ENCODE results near the gene SEMA3C.

SEMA3C gene

DNA sequence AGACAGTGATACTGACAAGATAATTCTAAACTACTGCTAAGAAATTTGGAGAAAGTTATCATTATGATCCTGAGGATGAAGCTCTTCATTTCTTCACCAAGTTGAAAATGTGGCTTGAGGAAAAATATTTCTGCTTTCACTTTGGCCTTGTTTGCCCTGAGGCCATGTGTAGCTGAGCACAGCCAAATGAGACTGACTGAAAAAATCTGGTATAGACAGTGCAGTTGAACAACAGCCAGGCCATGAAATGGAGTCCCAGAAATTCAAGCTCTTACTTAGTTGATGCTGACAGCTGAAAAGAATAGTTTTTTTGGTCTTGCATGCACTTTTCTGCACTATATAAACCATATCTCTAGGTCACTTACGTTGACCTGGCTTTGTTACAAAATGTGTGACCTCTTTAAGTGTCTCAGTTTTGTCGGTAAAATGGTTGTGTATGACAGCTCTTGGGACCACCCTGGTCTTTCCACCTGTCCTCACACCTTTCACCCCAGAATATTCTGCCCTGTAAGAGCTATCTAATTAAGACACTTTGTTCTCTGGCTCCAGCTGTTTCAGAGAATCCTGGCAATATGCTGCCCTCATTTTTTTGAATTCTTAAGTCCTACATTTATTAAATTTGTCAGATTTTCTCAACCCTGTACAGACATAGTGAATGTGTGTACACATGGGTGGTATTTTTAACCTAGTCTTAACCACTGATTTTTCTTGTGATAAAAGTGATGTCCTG, 189.1 kb downstream of the SEMA3C start:
- DNase-seq, result no peak

DNA sequence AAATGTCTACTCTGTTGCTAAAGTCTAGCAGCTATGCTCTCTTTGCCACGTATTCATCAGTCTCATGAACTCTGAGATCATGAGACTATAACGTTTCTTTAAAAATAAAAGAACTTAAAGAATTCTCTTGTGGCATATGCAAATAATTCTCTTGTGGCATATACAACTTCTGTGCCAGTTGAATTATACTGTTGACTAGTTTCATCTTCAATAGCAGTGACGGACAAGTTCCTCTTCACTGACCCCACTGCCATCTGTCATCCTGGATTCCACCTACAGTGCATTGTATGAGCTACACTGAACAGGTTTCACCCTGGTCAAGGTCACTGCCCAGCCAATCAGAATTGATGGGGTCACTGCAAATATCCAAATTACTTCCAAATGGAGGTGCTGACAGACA, 192.2 kb downstream of the SEMA3C start:
- no peak for DNase-seq

DNA sequence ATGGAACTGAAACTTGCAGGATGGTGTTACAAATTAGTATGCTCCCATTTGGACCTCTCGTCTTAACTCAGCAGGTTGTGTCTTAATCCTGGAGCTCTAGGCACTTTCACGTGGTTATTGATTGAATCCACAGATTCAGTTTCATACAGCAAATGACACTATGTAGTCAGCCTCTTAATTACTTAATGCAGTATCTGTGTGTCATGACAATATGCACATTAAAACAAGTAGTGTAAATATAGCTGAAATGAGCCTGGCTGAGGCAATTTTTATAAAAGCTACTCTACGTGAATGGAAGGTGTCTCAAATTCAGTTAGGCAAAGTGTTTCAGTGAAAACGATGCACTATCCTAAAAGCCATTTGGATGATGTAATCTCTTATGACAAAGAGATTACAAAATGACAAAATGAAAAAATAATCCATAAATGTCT, 193.7 kb downstream of the SEMA3C start:
- DNase-seq, result no peak

DNA sequence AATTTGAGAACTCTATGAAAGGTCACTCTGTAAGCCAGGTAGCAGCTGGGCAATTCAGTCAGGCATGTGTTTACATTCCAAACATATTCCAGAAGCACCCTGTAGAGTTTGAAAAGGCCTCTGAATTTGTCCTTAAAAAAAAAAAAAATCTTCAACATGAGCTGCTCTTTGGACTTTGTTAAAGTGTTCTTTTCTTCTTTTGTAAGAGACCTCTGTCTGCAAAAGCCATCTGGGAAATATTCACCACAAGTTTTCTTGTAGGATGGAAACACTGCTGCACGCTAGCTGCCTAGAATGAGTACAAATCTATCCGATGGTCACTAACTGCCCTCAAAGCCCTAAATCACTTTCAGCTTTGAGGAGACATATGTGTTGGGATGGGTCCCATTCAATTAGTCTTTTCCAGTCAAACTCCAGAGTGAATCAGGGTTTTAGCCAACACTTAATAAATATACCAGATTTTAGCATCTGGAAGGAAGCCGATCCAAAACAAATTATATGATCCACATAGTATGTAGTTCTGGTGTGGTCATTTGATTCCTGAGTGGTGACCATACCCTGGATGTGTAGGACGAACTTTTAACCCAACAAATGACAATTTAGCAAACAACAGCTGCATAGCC, 194.5 kb downstream of the SEMA3C start:
- DNase-seq, result no peak

DNA sequence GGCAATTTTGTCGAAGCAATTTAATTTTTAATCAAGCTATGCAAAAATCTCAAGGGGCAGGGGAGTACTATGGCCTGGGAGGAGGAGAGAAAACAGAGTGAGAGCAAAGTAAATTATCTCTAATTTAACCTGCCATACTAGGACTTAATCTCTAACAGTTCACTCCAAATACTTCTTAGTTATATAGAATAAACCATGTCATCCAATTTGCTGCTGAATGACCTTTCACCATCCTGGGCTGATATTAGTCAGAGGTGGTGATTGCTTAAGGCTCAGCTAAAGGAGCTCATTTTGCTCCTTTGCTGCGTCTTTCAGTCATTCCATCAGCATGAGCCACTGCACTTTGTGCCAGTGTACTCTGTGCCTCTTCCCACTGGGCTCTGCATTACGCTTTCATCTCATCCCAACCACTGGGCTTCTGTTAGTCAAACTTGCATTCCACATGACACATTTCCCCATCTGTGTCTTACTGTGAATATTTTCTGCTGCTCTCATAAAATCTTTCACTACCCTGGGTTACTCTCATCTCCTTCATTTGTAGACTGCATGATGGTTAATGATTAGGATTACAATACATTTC, 196.1 kb downstream of the SEMA3C start:
- DNase-seq, result no peak

DNA sequence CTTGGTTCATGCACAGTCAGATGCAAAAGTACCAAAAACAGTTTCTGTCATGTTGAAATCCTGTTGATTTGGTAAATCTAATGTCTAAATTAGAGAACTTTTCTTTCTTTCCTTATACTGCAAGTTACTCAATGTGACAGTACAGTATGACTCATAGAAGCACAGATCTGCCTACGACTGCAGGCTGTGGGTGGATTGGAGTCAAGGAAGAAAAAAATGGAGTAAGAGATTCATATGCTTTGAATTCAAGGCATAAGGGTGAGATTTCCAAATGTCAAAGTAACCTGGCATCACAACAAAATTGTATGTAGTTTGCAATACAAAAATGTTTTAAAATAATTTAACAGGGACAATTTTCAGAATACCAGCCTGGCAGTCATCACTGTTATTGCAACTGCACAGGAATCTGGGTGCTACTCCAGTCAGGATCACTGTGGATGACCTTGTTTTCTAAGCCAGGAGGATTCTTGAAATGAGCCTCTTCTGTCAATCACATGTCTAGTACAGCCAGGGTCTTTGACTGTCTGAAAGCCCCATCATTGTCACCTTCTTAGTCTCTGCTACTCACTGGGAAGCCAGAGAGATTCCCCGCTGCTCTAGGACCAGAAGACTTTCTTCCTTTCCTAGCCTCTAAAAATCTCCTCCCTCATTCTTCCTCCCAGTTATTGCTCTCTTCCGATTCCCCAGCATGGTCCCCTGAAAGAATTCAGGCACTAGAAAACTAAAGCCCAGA, 196.8 kb downstream of the SEMA3C start:
- no peak for DNase-seq

DNA sequence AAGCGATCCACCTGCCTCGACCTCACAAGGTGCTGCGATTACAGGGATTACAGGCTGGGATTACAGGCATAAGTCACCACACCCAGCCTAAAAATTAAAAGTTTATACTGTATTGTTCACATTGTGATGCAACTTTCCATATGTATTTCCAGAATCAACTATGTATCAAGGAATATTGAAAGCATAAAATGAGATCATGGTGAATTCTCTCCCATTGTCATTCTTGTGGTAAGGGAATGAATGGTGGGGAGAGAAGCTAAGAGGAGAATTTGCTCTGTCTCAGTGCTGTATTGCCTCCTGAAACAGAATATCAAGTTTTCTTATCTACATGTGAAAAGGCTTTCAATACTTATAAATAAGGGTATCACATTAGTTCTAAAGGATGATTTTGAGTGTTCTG, 198.7 kb downstream of the SEMA3C start:
- DNase-seq, result no peak

- DNase-seq, result no peak
These were observed 199.6 kb downstream of the SEMA3C start for GRCh38 chr7:80719261-80719660.

DNA sequence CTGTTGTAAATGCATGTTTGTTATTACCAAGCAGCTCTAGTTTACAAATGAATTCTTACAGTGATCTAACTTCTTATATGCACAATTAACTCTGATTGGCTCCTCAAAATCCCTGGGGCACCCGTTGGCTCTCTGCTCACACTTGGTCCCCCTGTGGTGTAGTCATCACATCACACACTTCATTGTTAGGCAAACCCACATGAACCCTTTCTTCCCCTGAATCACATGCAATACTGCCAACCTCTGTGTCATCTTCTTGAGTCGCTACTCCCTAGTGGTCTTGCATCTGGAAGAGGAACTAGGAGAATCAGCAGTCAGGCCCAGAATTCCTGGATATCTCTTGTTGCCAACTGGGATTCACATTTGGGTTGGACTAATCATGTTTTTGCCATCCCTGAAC, 207.3 kb downstream of the SEMA3C start:
- no peak for DNase-seq

DNA sequence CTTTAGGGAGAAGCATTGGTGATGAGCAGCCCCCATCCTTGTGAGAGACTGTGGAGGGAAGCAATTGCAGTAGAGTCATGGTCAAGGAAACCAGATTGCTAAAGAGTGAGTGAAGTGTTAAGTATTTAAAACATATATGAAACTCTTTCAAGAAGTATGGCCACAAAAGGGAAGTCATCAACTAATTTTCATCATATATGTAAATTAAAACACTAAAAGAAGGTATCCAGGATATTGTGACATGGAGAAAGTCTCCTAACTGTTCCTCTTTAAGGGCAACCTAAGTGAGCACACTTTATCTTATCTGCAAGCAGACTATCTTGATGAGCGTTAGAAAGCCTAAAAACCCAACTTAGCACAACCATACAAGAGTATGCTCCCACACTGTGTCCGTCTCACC, 210.7 kb downstream of the SEMA3C start:
- DNase-seq, result no peak

DNA sequence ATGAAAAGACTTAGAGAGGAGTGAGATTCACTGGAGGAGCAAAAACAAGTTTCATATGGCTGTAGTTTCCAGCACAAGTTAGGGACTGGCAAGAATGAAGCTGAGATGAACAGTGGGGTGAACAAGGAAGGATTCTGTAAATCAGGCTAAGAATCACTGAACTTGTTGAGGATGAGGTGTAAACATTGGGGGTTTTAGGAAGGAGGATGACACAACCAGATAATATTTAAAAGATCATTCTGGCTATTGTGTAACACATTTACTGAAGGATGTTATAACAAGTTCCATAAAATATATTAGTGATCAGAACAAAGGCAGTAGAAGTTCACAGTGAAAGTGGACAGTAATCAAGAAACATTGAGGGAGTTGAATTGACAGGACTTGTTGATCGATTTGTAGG, 211.5 kb downstream of the SEMA3C start:
- no peak for DNase-seq

GRCh38 chr7:80705130-80705781, 213.6 kb downstream of the SEMA3C start:
- DNase-seq, result no peak

DNA sequence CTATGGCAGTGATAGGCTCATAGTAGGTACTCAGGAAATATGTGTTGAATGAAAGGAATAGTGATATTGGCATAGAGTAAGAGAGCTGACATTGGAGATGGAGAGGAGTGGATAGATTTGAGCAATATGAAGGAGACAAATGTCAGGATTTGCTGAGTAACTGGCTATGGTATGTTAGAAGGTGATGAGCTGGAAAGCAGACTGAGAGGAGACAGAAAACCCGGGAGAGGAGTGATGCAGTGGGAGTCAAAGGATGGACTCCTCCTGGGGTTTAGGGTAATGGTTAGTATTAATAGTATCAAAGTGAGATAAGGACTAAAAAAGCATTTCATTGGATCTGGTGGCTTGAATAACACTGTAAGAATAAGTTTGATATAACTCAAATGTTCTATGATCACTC, 215.6 kb downstream of the SEMA3C start:
- no peak for DNase-seq

DNA sequence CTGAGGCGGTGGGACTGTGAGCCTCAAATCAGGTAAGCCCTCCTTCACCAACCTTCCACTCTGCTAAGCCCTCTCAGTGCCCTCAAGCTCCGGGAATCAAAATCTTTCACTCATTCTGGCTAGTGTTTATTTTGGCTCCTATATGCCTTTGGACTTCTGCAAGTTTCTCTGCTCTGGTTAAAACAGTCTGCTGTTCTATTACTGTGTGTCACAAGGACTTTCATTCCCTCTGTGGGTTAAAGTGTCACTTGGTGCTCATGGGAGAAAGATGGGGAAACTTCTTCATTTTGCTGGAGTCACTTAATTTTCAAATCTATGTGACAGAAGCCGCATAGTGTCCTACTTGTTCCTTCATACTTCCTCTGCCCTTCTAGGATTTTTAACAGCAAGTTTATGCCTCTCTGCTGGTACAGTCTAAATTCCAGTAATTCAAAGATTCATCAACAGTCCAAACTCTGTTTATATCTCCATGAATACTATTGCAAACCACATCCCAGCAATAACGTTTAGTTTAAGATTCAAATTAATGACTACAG, 219.1 kb downstream of the SEMA3C start:
- DNase-seq, result no peak

DNA sequence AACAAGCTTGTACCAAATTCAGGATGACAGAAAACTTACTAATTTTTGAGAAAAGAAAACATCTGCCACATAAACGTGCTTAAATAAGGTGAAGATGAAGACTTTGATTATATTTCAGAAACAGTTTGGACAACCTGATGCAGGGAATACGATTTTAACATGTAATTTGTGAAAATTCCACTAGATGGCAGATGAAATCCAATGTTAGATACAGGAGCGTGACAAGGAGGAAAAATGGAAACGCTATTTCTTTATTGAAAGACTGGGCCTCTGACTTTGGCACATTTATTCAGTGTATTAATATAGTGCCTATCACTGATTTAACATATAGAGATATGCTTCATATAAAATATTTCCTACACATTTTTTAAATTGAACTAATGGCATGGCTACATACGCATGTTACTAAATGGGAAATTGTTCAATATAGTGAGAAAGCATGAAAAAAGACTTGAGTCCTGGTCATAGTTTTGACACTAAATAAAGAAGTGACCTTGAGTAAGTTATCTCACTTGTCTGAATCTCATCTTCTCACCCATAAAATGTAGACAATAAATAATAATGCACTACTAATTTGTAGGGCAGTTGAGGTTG, 219.7 kb downstream of the SEMA3C start:
- peak; percentile 22 for DNase-seq
